GM23338 (cell line): Measurements from ENCODE around the gene CAPZB. TPM values are rescaled to one million over a fixed set of nuclear protein-coding genes. Genes with fewer than 3 reads are reported as not detected.

Experiments used
- ATAC-seq: fragments of 200-7000 bp; cut with Tn5 transposase; 3 replicates; pipeline ENCODE4 v1.9.1; 2020
- DNase-seq: peaks from one replicate; pipeline ENCODE4 v3.0.0-alpha.2; 2015; ENCODE audit warnings: low spot score
- H2AFZ ChIP-seq: fragments of 200-600 bp; sonication (generic); 2 replicates; pipeline ENCODE4 v1.8.0; 2016; ENCODE audit warnings: antibody characterized with exemption, mild to moderate bottlenecking, moderate library complexity
- H3F3A ChIP-seq: fragments of 200-600 bp; sonication (generic); replicated peaks from 2 replicates; pipeline ENCODE4 v1.8.0; 2017; ENCODE audit warnings: antibody characterized with exemption, mixed run types, low read depth
- H3K27ac ChIP-seq: fragments of 200-600 bp; sonication (generic); 2 replicates; pipeline ENCODE4 v1.6.1; 2016; ENCODE audit warnings: low read depth
- H3K27me3 ChIP-seq: fragments of 200-600 bp; sonication (generic); 2 replicates; pipeline ENCODE4 v1.8.0; 2016; ENCODE audit warnings: mild to moderate bottlenecking, mixed run types, moderate library complexity; ENCODE audit not compliant: insufficient read depth
- H3K36me3 ChIP-seq: fragments of 200-600 bp; sonication (generic); 2 replicates; pipeline ENCODE4 v1.8.0; 2016; ENCODE audit warnings: mild to moderate bottlenecking; ENCODE audit not compliant: insufficient read depth
- H3K4me1 ChIP-seq: fragments of 200-600 bp; sonication (generic); 2 replicates; pipeline ENCODE4 v1.8.0; 2016; ENCODE audit warnings: mild to moderate bottlenecking, moderate library complexity; ENCODE audit not compliant: insufficient read depth
- H3K4me2 ChIP-seq: fragments of 200-600 bp; sonication (generic); 2 replicates; pipeline ENCODE4 v1.7.1; 2017; ENCODE audit warnings: mixed run types
- H3K4me3 ChIP-seq: fragments of 200-600 bp; sonication (generic); 2 replicates; pipeline ENCODE4 v1.6.1; 2016; ENCODE audit warnings: mixed run types
- H3K79me2 ChIP-seq: fragments of 200-600 bp; sonication (generic); replicated peaks from 2 replicates; pipeline ENCODE4 v1.8.0; 2017; ENCODE audit warnings: mild to moderate bottlenecking; ENCODE audit not compliant: insufficient read depth
- H3K9me2 ChIP-seq: fragments of 200-600 bp; sonication (generic); 2 replicates; pipeline ENCODE4 v1.8.0; 2017; ENCODE audit not compliant: insufficient read depth
- H4K20me1 ChIP-seq: fragments of 200-600 bp; sonication (generic); replicated peaks from 2 replicates; pipeline ENCODE4 v1.8.0; 2017; ENCODE audit warnings: mild to moderate bottlenecking; ENCODE audit not compliant: insufficient read depth
- H3K27ac Mint-ChIP-seq: 2 replicates; pipeline ENCODE4 v1.8.0; 2020; ENCODE audit warnings: inconsistent platforms, mild to moderate bottlenecking, moderate library complexity, mixed read lengths
- H3K27me3 Mint-ChIP-seq: 3 replicates; pipeline ENCODE4 v1.8.0; 2022; ENCODE audit warnings: low read depth, mild to moderate bottlenecking, moderate library complexity, mixed read lengths, inconsistent platforms; ENCODE audit not compliant: insufficient read depth, poor library complexity
- H3K36me3 Mint-ChIP-seq: 3 replicates; pipeline ENCODE4 v1.8.0; 2021; ENCODE audit warnings: low read depth, mild to moderate bottlenecking, inconsistent platforms, moderate library complexity, mixed read lengths
- H3K4me1 Mint-ChIP-seq: 3 replicates; pipeline ENCODE4 v1.8.0; 2020; ENCODE audit warnings: mild to moderate bottlenecking, inconsistent platforms, mixed read lengths
- H3K4me3 Mint-ChIP-seq: 3 replicates; pipeline ENCODE4 v1.8.0; 2021; ENCODE audit warnings: moderate library complexity, mild to moderate bottlenecking, inconsistent platforms, mixed read lengths
- H3K9me3 Mint-ChIP-seq: 3 replicates; pipeline ENCODE4 v1.8.0; 2020; ENCODE audit warnings: moderate library complexity, mild to moderate bottlenecking, inconsistent platforms, mixed read lengths
- CTCF ChIP-seq, 2 experiments: fragments of 200-600 bp in 1 of 2; sonication (generic) in 1 of 2; conservative IDR thresholded peaks; 2 replicates each; pipeline versions ENCODE4 v1.5.1 to v1.6.1; 2016 to 2017; ENCODE audit warnings: antibody characterized with exemption in 2 of 2, low read depth in 2 of 2, mild to moderate bottlenecking in 2 of 2, moderate library complexity in 1 of 2
- EZH2 ChIP-seq: fragments of 200-600 bp; sonication (generic); IDR thresholded peaks from one replicate; pipeline ENCODE4 v1.8.0; 2017; ENCODE audit warnings: antibody characterized with exemption, mild to moderate bottlenecking, low read depth; ENCODE audit not compliant: unreplicated experiment
- EZH2phosphoT487 ChIP-seq: fragments of 200-600 bp; sonication (generic); IDR thresholded peaks from one replicate; pipeline ENCODE4 v1.8.1; 2018; ENCODE audit warnings: antibody characterized with exemption; ENCODE audit not compliant: unreplicated experiment
- JUNB ChIP-seq: IDR thresholded peaks from one replicate; pipeline ENCODE4 v1.6.1; 2016; ENCODE audit warnings: antibody characterized with exemption; ENCODE audit not compliant: unreplicated experiment
- POLR2AphosphoS5 ChIP-seq: IDR thresholded peaks from 2 replicates; pipeline ENCODE4 v1.6.1; 2016; ENCODE audit warnings: antibody characterized with exemption, low read depth
- STAT1 ChIP-seq: IDR thresholded peaks from one replicate; pipeline ENCODE4 v1.6.1; 2016; ENCODE audit warnings: antibody characterized with exemption; ENCODE audit not compliant: unreplicated experiment
- ZNF114 ChIP-seq: fragments of 250-450 bp; sonication (Bioruptor Pico); IDR thresholded peaks from 2 replicates; pipeline ENCODE4 v1.5.0; 2020; ENCODE audit warnings: mild to moderate bottlenecking, moderate library complexity
- ZNF462 ChIP-seq: fragments of 250-450 bp; sonication (Bioruptor Pico); IDR thresholded peaks from 2 replicates; pipeline ENCODE4 v1.5.0; 2020; ENCODE audit warnings: mild to moderate bottlenecking, moderate library complexity
- polyA plus RNA-seq: library from polyadenylated mRNA; unstranded; fragments of >200 nt; fragmentation: Nextera tagmentation; extraction: Ambion mirVana; gene quantifications from 2 replicates; pipeline ENCODE4 v1.2.1, GENCODE V29; 2016
- total RNA-seq: library from RNA; depleted of rRNA; stranded (reverse); fragments of >200 nt; shearing (Covaris generic); gene quantifications from 2 replicates; pipeline ENCODE4 v1.2.3, GENCODE V29; 2014

The CAPZB gene
- total and polyA plus RNA-seq, 2 experiments from 2014 or later, result 195 to 348 TPM

- TF ChIP-seq ZNF462 (CRISPR knock-in tag) (no peak), EZH2phosphoT487 (no peak), POLR2AphosphoS5 (no peak), CTCF (conservative IDR thresholded peaks at IDR 0.05; ENCODE audit: low read depth in 2 of 2) (no peak), ZNF114 (CRISPR knock-in tag) (no peak), EZH2 (no peak)
These were observed 156.2 kb downstream of the CAPZB start (continued) for GRCh38 chr1:19329188-19329587.

- Mint-ChIP-seq H3K36me3 (peaks cover 9% of the 10 kb centered on the region), H3K9me3 (no peaks in the 10 kb centered on the region), H3K27me3 (peaks cover 8% of the 10 kb centered on the region), H3K4me3 (no peak overlapping the region), H3K4me1 (no peaks in the 10 kb centered on the region), H3K27ac (no peak overlapping the region)
- DNase-seq (no peak), ATAC-seq (no peak)
- no peaks in the 10 kb centered on the region for H3K36me3 ChIP-seq
- H3K27ac ChIP-seq, result no peak overlapping the region
- no peaks in the 10 kb centered on the region for H3F3A ChIP-seq
- H4K20me1 ChIP-seq, result no peaks in the 10 kb centered on the region; the same call in 1 of the 2 replicates
- H3K4me1 ChIP-seq, result no peaks in the 10 kb centered on the region
- no peak overlapping the region for H3K4me3 ChIP-seq
- no peaks in the 10 kb centered on the region for H3K79me2 ChIP-seq
- H3K4me2 ChIP-seq, result no peak overlapping the region
- H3K27me3 ChIP-seq, result no peaks in the 10 kb centered on the region
- no peak overlapping the region for H2AFZ ChIP-seq
- H3K9me2 ChIP-seq, result no peaks in the 10 kb centered on the region
- no peak for TF ChIP-seq ZNF114 (CRISPR knock-in tag)
- TF ChIP-seq ZNF462 (CRISPR knock-in tag), result no peak
- no peak for TF ChIP-seq STAT1
- no peak for TF ChIP-seq JUNB
These were observed 156.9 kb downstream of the CAPZB start for GRCh38 chr1:19328486-19328885.
